ENCODE measurements around the gene CSF2RB. TPM values are rescaled to one million over a fixed set of nuclear protein-coding genes. Genes with fewer than 3 reads are reported as not detected.
A peak's percentile ranks its signal among the peaks of the same experiment; 100 is the strongest.

The CSF2RB gene
- polyA plus RNA-seq, 2 of the 4 experiments (the other 2 are of a cell fraction) = not detected

GRCh38 chr22:36864454-36865215 is 48.8 kb upstream of the CSF2RB start:
- ATAC-seq (no peak), DNase-seq (ENCODE audit: low read depth in 1 of 2, low spot score in 1 of 2) (no peak), FAIRE-seq (no peak)
- no peak overlapping the region for H3K4me3 ChIP-seq
- H3K4me2 ChIP-seq = no peak overlapping the region
- 60% methylated on average over 11 of the region's 14 CpGs for WGBS (ENCODE audit: missing lambda C conversion rate)
- ChIA-PET POLR2A (no interaction called here), CTCF (interaction anchor here (1.5 to 3.1 kb wide), 2 partner anchors 8 to 14 kb away, joined by 3 to 19 read pairs; no protein-coding TSS in a partner anchor)
- H3K27ac ChIP-seq = no peak overlapping the region
- TF ChIP-seq NPAS2 (CRISPR knock-in tag; IDR thresholded peaks at IDR 0.05; ENCODE audit: borderline replicate concordance) = no peak
- no peak for TF ChIP-seq USF2 (IDR thresholded peaks at IDR 0.05)
- no peak for TF ChIP-seq EHMT2 (IDR thresholded peaks at IDR 0.05; ENCODE audit: low read depth)
- no peak for TF ChIP-seq HMGXB4 (CRISPR knock-in tag; IDR thresholded peaks at IDR 0.05; ENCODE audit: borderline replicate concordance)
- no peak for TF ChIP-seq FOXS1 (CRISPR knock-in tag; IDR thresholded peaks at IDR 0.05)
- no peak for TF ChIP-seq ZC3H11A (IDR thresholded peaks at IDR 0.05)
- TF ChIP-seq ESRRA (IDR thresholded peaks at IDR 0.05; ENCODE audit: borderline replicate concordance, low read length) = no peak
- no peak for TF ChIP-seq JUNB (IDR thresholded peaks at IDR 0.05)
- TF ChIP-seq CHD2 (IDR thresholded peaks at IDR 0.05; ENCODE audit: low read length, partially characterized antibody) = no peak
- TF ChIP-seq CBX2 (IDR thresholded peaks at IDR 0.05; ENCODE audit: borderline replicate concordance, low read depth) = no peak
- H3K4me1 ChIP-seq = no peaks in the 10 kb centered on the region
- no peaks in the 10 kb centered on the region for H3K9me3 ChIP-seq

- CTCF ChIA-PET = interaction anchor here (1.1 to 3.1 kb wide), 3 partner anchors 9 to 156 kb away, joined by 3 to 19 read pairs (median 3); no protein-coding TSS in a partner anchor
- Histone ChIP-seq H3K27ac (no peak overlapping the region), H3K4me3 (no peak overlapping the region), H3K9me3 (no peaks in the 10 kb centered on the region), H3K4me2 (no peak overlapping the region), H3K4me1 (no peaks in the 10 kb centered on the region)
- WGBS (ENCODE audit: missing lambda C conversion rate) = 23% methylated on average over 12 of the region's 13 CpGs
- ATAC-seq = no peak
- DNase-seq (ENCODE audit: low read depth in 1 of 2, low spot score in 1 of 2) = no peak
- no peak for FAIRE-seq
- POLR2A ChIA-PET = no interaction called here
- TF ChIP-seq REST (IDR thresholded peaks at IDR 0.05) (peak; percentile 60), BCL3 (IDR thresholded peaks at IDR 0.05) (no peak), CEBPB (IDR thresholded peaks at IDR 0.05) (no peak), HMGXB4 (CRISPR knock-in tag; IDR thresholded peaks at IDR 0.05; ENCODE audit: borderline replicate concordance) (no peak), NPAS2 (CRISPR knock-in tag; IDR thresholded peaks at IDR 0.05; ENCODE audit: borderline replicate concordance) (no peak)
These were observed 48.1 kb upstream of the CSF2RB start for GRCh38 chr22:36865346-36865745.
